Activated CD8-positive, alpha-beta T cell treated with anti-CD3 and anti-CD28 coated beads, Interleukin-2, amount 10 ng/mL, durations not matched to agents 7 days and 5 days (primary cell): Measurements from ENCODE around the gene WNK4. TPM values are rescaled to one million over a fixed set of nuclear protein-coding genes. Genes with fewer than 3 reads are reported as not detected.

Experiments used
- ATAC-seq: fragments of 150-1000 bp; cut with Tn5 transposase; one replicate; pipeline ENCODE4 v1.10.0; 2021; ENCODE audit warnings: moderate library complexity
- CTCF ChIA-PET: fragments of 350-600 bp; sonication (Branson Sonifier 250); formaldehyde crosslinking; loops from one replicate; lab custom pipeline; 2021; ENCODE audit warnings: antibody characterized with exemption; lab: Charles Lee
- POLR2A ChIA-PET: fragments of 350-600 bp; sonication (Branson Sonifier 250); formaldehyde crosslinking; loops from one replicate; lab custom pipeline; 2021; ENCODE audit warnings: antibody characterized with exemption; lab: Charles Lee
- DNase-seq: peaks from one replicate; pipeline ENCODE4 v3.0.0-alpha.2; 2020
- H3K27ac Mint-ChIP-seq: one replicate; pipeline ENCODE4 v1.8.0; 2021; ENCODE audit warnings: mild to moderate bottlenecking, mixed read lengths
- H3K27me3 Mint-ChIP-seq: one replicate; pipeline ENCODE4 v1.8.0; 2021; ENCODE audit warnings: low read depth, mixed read lengths
- H3K36me3 Mint-ChIP-seq: one replicate; pipeline ENCODE4 v1.8.0; 2021; ENCODE audit warnings: low read depth, mixed read lengths
- H3K4me1 Mint-ChIP-seq: one replicate; pipeline ENCODE4 v1.8.0; 2021; ENCODE audit warnings: low read depth, mixed read lengths
- H3K4me3 Mint-ChIP-seq: one replicate; pipeline ENCODE4 v1.8.0; 2021; ENCODE audit warnings: mild to moderate bottlenecking, mixed read lengths
- H3K9me3 Mint-ChIP-seq: one replicate; pipeline ENCODE4 v1.8.0; 2022; ENCODE audit warnings: mixed read lengths; ENCODE audit not compliant: insufficient read depth
- total RNA-seq, 2 experiments: library from RNA; stranded (reverse); gene quantifications; one replicate each; pipeline ENCODE4 v1.2.3, GENCODE V29; 2021

The WNK4 gene
- total RNA-seq, 2 experiments from 2014 or later, result 0.37 to 0.66 TPM

- Mint-ChIP-seq H3K27ac (peak within 1 kb of the TSS; percentile 99), H3K4me3 (peak within 1 kb of the TSS; percentile 99), H3K9me3 (no peaks in the 10 kb centered on the region), H3K4me1 (peaks cover 34% of the 10 kb centered on the region), H3K27me3 (peaks cover 2% of the 10 kb centered on the region), H3K36me3 (peaks cover 29% of the 10 kb centered on the region)
- CTCF ChIA-PET, result interaction anchor here (1.0 to 3.5 kb wide), 9 partner anchors 10 to 225 kb away, joined by 3 to 36 read pairs (median 6); partner anchors contain the start of genes BECN1, PSMC3IP, RETREG3 and RPL27
- peak; percentile 82 for DNase-seq
- POLR2A ChIA-PET, result interaction anchor here (0.7 to 2.5 kb wide), 18 partner anchors 9 to 587 kb away, joined by 3 to 21 read pairs (median 5); partner anchors contain the start of genes BECN1, CNTD1, COA3 and MLX
- peak; percentile 97 for ATAC-seq
These were observed 6.9 kb upstream of the WNK4 start, which contains the start of gene VPS25 for GRCh38 chr17:42773290-42774035. Gene VPS25 (plus strand): TSS chr17:42773449. CDS start chr17:42773476, 27 bp downstream.

DNA sequence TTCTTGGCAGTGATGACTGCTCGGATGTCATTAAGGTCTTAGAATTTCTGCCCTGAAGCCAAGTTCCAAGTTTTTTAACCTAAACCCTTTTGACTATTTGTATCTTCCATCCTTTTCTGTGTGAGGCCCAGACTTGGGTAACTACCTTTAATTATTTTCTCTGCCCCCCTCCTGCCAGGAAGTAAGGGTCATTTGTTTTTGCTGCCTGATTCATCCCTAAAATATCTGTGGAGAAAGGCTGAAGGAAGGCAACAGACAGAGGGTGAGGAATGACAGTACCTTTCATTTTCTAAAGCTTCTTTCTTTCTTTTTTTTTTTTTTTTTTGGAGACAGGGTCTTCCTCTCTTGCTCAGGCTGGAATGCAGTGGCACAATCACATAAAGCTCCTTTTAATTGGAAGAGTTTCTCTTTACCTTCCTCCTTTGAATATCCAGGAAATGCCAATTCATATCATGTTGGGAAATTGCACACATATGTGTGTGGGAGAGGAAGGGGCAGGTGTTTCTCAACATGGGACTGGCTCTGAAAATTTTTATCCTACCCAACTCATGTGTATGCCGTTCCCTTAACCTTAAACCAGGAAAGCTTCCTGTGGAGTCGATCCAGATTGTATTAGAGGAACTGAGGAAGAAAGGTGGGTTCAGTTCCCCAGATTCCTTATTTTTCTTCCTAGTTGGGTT, 6.2 kb upstream of the WNK4 start:
- no peaks in the 10 kb centered on the region for H3K27me3 Mint-ChIP-seq
- H3K9me3 Mint-ChIP-seq, result no peaks in the 10 kb centered on the region
- ChIA-PET POLR2A (interaction anchor here (0.7 to 2.5 kb wide), 16 partner anchors 8 to 586 kb away, joined by 3 to 21 read pairs (median 5); partner anchors contain the start of genes BECN1, CNTD1, COA3 and MLX), CTCF (interaction anchor here (1.0 to 3.5 kb wide), 8 partner anchors 11 to 224 kb away, joined by 3 to 36 read pairs (median 6); partner anchors contain the start of genes BECN1, PSMC3IP, RETREG3 and RPL27)
- H3K36me3 Mint-ChIP-seq, result peaks cover 35% of the 10 kb centered on the region
- ATAC-seq, result no peak
- H3K4me3 Mint-ChIP-seq, result peak overlapping the region; percentile 99
- DNase-seq, result no peak
- H3K4me1 Mint-ChIP-seq, result peaks cover 34% of the 10 kb centered on the region
- H3K27ac Mint-ChIP-seq, result peak overlapping the region; percentile 99

- H3K27ac Mint-ChIP-seq, result no peak overlapping the region
These were observed 4.8 kb upstream of the WNK4 start for GRCh38 chr17:42775534-42776098.

GRCh38 chr17:42778570-42778969, 1.8 kb upstream of the WNK4 start:
- Mint-ChIP-seq H3K36me3 (peaks cover 39% of the 10 kb centered on the region), H3K4me3 (no peak overlapping the region), H3K9me3 (no peaks in the 10 kb centered on the region), H3K27me3 (peaks cover 22% of the 10 kb centered on the region), H3K27ac (no peak overlapping the region), H3K4me1 (peaks cover 26% of the 10 kb centered on the region)
- ChIA-PET POLR2A (no interaction called here), CTCF (no interaction called here)
- no peak for DNase-seq
- no peak for ATAC-seq

More at GRCh38 chr17:42775534-42776098, 4.8 kb upstream of the WNK4 start:
- Mint-ChIP-seq H3K4me3 (peak overlapping the region; percentile 31), H3K36me3 (peaks cover 41% of the 10 kb centered on the region), H3K27me3 (no peaks in the 10 kb centered on the region), H3K9me3 (no peaks in the 10 kb centered on the region), H3K4me1 (peaks cover 40% of the 10 kb centered on the region)
- POLR2A ChIA-PET, result no interaction called here
- CTCF ChIA-PET, result no interaction called here
- DNase-seq, result no peak
- ATAC-seq, result no peak

DNA sequence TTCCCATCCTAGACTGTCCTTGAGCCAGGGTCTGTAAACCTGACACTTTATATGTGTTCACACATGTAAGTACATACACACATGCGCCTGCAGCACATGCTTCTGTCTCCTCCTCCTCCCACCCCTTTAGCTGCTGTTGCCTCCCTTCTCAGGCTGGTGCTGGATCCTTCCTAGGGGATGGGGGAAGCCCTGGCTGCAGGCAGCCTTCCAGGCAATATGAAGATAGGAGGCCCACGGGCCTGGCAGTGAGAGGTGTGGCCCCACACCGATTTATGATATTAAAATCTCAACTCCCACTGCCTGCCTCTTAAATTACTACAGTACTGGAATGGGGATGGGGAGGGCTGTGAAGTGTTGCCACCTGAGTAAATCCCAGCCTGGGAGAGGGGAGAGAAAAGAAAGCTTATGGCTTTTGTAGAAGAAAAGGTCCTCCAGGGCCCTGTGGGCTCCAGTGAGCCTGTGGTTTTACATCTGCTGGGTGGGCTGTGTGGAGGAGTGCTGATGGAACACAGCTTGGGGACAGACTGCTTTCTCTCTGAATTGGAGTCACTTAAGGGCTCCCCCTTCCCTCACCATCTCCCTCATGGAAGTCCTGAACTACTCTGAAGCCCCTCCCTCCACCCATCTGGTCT, 990 bp upstream of the WNK4 start:
- ChIA-PET POLR2A (no interaction called here), CTCF (interaction anchor here (2.2 kb wide), 1 partner anchor 16 kb away, joined by 9 read pairs; no protein-coding TSS in a partner anchor)
- DNase-seq, result no peak
- peaks cover 30% of the 10 kb centered on the region for H3K27me3 Mint-ChIP-seq
- peaks cover 18% of the 10 kb centered on the region for H3K4me1 Mint-ChIP-seq
- H3K9me3 Mint-ChIP-seq, result no peaks in the 10 kb centered on the region
- H3K27ac Mint-ChIP-seq, result no peak overlapping the region
- peaks cover 33% of the 10 kb centered on the region for H3K36me3 Mint-ChIP-seq
- no peak for ATAC-seq
- no peak overlapping the region for H3K4me3 Mint-ChIP-seq

GRCh38 chr17:42780851-42781638, 635 bp downstream of the WNK4 start:
- Mint-ChIP-seq H3K9me3 (no peaks in the 10 kb centered on the region), H3K4me3 (no peak overlapping the region), H3K4me1 (peaks cover 7% of the 10 kb centered on the region), H3K36me3 (peaks cover 22% of the 10 kb centered on the region), H3K27ac (no peak overlapping the region), H3K27me3 (peaks cover 46% of the 10 kb centered on the region)
- DNase-seq (no peak), ATAC-seq (peak; percentile 13)
- ChIA-PET POLR2A (interaction anchor here (0.5 to 1.3 kb wide), 3 partner anchors 8 to 171 kb away, joined by 3 to 6 read pairs (median 3); partner anchors contain the start of genes TUBG1 and VPS25), CTCF (interaction anchor here (1.6 to 2.2 kb wide), 2 partner anchors 18 to 100 kb away, joined by 3 to 9 read pairs; no protein-coding TSS in a partner anchor)

- Mint-ChIP-seq H3K27me3 (peaks cover 48% of the 10 kb centered on the region), H3K27ac (no peak overlapping the region), H3K4me3 (no peak overlapping the region), H3K9me3 (no peaks in the 10 kb centered on the region), H3K36me3 (peaks cover 21% of the 10 kb centered on the region), H3K4me1 (peaks cover 7% of the 10 kb centered on the region)
- no peak for DNase-seq
- ChIA-PET POLR2A (interaction anchor here (0.5 to 1.3 kb wide), 2 partner anchors 9 to 169 kb away, joined by 3 to 6 read pairs; partner anchors contain the start of gene VPS25), CTCF (interaction anchor here (1.6 to 2.2 kb wide), 2 partner anchors 18 to 101 kb away, joined by 3 to 9 read pairs; no protein-coding TSS in a partner anchor)
- ATAC-seq, result no peak
These were observed 1.3 kb downstream of the WNK4 start for GRCh38 chr17:42781639-42782165.

DNA sequence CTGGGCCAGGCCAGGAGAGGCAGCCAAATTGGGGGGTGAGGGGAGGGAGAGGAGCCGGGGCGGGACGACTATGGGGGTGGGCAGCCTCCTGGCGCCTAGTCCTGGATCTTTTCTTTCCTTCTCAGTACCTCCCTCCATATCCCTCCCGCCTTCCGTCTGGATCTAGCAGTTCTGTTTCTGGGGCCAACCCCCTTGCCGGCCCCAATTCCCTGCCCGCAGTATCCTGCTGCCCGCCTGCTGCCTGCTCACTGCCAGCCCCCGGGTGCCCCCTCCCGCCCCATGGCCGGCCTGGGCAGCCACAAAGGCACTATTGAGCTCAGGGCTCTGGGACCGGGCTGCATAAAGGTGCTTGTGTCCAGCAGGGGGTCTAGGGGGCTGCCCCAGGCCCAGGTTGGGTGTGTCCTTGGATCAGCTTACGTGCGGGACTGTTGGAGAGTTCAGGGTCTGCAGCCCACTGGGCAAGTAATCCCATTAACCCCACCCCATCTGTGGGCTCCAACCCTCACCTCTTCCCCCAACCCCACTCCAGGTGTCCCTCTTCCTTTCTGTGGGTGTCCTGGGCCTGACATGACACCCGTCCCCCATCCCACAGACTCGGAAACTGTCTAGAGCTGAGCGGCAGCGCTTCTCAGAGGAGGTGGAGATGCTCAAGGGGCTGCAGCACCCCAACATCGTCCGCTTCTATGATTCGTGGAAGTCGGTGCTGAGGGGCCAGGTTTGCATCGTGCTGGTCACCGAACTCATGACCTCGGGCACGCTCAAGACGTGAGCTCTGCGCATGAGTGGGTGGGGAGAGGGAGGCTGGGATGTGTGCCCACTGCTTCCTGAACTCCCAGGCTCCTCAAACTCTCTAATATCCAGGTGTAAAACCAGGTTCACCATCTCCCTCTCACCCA, 2.0 kb downstream of the WNK4 start:
- ChIA-PET POLR2A (interaction anchor here (1.3 kb wide), 1 partner anchor 9 kb away, joined by 6 read pairs; the partner anchor contains the start of gene VPS25), CTCF (no interaction called here)
- no peak overlapping the region for H3K27ac Mint-ChIP-seq
- no peaks in the 10 kb centered on the region for H3K9me3 Mint-ChIP-seq
- H3K4me3 Mint-ChIP-seq, result no peak overlapping the region
- no peak for ATAC-seq
- peaks cover 54% of the 10 kb centered on the region for H3K27me3 Mint-ChIP-seq
- peaks cover 21% of the 10 kb centered on the region for H3K36me3 Mint-ChIP-seq
- H3K4me1 Mint-ChIP-seq, result peaks cover 7% of the 10 kb centered on the region
- no peak for DNase-seq

DNA sequence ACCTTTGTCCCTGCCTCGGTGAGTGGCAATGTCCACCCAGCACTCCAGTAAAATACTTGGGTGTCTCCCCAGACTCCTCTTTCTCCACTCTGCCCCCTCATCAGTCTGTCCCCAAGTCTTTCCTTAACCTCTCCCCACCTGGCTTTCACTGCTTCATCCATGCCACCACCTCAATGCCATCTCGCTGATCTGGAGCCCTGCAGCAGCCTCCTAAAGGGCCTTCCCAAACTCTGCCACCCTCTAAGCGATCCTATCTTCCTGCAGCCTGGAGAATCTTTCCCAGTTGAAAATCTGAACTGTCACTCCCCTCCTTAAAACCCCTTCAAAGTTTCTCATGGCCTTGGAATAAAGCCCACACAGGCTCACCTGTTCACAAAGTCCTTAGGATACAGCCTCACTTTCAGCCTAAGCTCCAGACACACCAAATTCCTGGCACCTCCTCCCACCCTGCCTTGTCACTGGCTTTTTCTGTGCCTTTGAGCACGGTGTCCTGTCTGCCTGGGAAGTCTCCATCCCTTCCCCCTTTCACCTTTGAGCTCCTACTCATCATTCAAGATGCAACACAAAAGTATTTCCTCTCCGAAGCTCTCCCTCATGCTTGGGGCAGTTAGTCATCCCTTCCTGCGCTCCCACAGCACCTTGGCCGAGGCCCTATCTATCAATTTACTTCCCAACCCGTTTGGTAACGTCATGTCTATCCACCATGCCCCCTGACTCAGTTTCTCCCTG, 2.8 kb downstream of the WNK4 start:
- Mint-ChIP-seq H3K27ac (no peak overlapping the region), H3K36me3 (peaks cover 15% of the 10 kb centered on the region), H3K9me3 (no peaks in the 10 kb centered on the region), H3K27me3 (peaks cover 60% of the 10 kb centered on the region), H3K4me1 (peaks cover 7% of the 10 kb centered on the region), H3K4me3 (no peak overlapping the region)
- DNase-seq (no peak), ATAC-seq (no peak)
- ChIA-PET CTCF (no interaction called here), POLR2A (interaction anchor here (1.1 kb wide), 1 partner anchor 50 kb away, joined by 3 read pairs; no protein-coding TSS in a partner anchor)
